GM19043 (cell line): ENCODE measurements around the gene DGKA.

ENCODE experiments used
- ATAC-seq: cut with Tn5 transposase; IDR thresholded peaks from one replicate; pipeline ENCODE4 v1.9.1; 2021; ENCODE audit warnings: low read depth; ENCODE audit not compliant: unreplicated experiment

Gene DGKA

GRCh38 chr12:55931317-55931779, 386 bp downstream of the DGKA start:
- no peak for ATAC-seq

- ATAC-seq, result no peak
These were observed 1.0 kb downstream of the DGKA start for GRCh38 chr12:55931780-55932550.

DNA sequence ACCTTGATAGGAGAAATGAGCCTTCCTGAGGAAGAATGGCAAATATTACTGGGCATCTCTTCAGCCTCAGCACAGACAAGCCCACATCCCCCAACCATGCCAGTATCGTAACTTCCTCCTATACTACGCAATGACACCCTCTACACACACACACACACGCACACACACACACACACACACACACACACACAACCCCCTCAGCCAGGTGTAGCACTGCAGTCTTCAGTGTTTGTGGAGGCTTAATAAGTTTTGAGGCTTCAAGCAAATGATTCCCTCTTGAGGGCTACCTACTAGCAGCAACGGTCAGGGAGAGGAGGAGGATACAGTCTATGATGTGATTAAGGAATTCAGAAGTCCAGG, 1.6 kb downstream of the DGKA start:
- ATAC-seq, result no peak

- no peak for ATAC-seq
These were observed 2.3 kb downstream of the DGKA start for GRCh38 chr12:55933169-55933798.

- ATAC-seq, result no peak
These were observed 3.1 kb downstream of the DGKA start for GRCh38 chr12:55933799-55934742.

DNA sequence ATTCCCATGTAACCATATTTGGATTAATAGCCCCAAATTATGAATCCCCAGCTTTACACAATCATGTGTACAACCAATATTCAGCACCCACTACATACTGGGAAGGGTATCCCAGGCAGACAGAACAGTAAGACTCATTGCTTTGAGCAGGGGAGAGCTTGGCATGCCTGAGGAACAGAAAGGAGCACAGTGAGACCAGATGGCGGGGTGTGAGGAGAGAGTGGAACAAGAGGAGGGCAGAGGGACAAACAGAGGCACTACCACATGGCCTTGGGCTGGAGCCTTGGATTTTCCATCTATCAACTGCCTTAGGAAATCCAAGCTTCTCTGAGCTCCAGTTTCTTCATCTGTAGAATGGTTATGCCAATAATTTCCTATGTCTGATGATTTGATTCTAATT, 3.8 kb downstream of the DGKA start:
- no peak for ATAC-seq

- ATAC-seq, result no peak
These were observed 4.8 kb downstream of the DGKA start for GRCh38 chr12:55935738-55936151.

GRCh38 chr12:55937981-55938380, 7.0 kb downstream of the DGKA start:
- no peak for ATAC-seq

DNA sequence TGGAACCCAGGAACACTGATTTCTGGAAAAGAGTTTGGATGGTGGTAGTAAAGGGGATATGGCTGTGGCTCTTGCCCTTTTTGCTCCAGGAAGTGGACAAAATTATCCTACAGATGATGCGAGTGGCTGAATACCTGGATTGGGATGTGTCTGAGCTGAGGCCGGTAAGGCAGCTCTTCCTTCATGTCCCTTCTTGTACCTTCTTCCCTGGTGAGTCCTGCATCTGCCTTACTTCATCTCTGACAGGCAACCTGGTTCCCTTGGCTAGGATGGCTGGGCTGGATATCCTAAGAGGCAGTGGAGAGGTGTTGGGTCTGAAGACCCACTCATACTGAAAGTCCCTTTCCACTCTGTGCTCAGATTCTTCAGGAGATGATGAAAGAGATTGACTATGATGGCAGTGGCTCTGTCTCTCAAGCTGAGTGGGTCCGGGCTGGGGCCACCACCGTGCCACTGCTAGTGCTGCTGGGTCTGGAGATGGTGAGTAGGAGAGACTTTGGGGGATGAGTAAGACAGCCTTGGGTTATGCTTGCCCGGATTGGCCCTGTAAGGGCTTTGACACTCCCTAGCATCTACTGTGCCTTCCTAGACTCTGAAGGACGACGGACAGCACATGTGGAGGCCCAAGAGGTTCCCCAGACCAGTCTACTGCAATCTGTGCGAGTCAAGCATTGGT, 8.0 kb downstream of the DGKA start:
- ATAC-seq, result no peak

GRCh38 chr12:55940065-55940732, 9.2 kb downstream of the DGKA start:
- ATAC-seq, result peak; percentile 96

DNA sequence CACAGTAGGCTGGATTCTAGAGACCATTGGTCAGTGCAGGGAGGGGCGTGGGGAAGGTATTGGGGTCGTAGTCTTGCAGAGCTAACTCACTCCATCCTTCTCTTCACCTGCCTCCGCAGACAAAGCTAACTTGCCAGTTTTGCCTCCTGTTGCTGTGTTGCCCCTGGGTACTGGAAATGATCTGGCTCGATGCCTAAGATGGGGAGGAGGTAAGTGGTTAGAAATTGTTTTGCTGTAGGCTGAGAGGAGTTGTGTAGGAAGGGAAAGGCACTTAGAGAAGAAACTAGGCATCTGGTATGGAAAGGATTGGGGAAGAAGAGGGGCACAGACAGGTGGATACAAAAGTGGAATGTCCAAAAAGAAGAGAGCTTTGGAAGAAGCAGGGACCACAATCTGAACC, 11.1 kb downstream of the DGKA start:
- no peak for ATAC-seq

- no peak for ATAC-seq
These were observed 11.7 kb downstream of the DGKA start for GRCh38 chr12:55942577-55943136.

DNA sequence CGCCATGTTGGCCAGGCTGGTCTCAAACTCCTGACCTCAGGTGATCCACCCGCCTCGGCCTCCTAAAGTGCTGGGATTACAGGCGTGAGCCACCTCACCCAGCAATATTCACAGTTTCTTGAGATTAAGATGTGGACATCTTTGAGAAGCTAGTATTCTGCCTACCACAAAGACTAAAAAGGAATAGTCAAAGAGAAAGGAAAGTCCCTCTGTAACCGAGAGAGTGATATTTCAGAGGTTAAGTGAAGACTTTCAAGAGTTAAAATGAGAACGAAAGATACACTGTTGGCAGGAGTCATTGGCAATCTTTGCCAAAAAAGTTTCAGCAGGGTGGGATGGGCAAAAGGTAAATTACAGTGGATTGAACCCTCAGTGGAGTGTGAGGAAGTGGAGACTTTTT, 15.6 kb downstream of the DGKA start:
- ATAC-seq, result no peak

- ATAC-seq, result no peak
These were observed 24.4 kb downstream of the DGKA start for GRCh38 chr12:55955344-55955743.

DNA sequence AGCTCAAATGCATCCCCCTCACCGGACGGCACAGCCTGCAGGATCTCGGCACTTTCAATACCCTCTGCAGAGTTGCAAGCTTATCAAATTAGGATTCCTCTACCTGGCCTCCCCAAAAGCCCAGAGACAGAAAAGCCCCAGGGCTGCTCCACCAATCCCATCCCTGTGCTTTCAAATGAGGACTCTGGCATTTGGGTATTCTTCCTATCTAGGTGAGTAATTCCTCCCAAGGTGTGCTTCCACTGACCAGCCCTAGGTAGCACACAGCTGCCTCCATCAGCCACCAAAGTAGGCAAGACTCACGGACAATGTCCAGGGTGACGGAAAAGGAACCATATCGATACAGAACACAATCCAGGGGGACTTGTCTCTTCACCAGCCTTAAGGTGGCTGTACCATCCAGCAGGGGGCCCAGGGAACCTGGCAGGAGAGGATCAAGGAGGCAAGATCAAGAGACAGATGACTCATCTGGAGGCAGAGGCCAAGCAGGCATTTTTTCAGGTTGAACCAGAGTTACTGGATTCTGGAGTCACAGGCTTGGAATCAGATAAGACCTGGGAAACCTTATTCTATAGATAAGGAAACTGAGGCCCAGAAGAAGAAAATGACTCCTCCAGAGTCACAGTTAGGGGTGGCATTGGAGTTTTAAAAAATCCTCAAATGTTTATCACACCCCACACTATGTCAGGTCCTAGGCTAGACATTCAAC, 25.0 kb downstream of the DGKA start:
- no peak for ATAC-seq

- no peak for ATAC-seq
These were observed 26.3 kb downstream of the DGKA start for GRCh38 chr12:55957106-55957859.

GRCh38 chr12:55963760-55964159, 32.8 kb downstream of the DGKA start:
- no peak for ATAC-seq

DNA sequence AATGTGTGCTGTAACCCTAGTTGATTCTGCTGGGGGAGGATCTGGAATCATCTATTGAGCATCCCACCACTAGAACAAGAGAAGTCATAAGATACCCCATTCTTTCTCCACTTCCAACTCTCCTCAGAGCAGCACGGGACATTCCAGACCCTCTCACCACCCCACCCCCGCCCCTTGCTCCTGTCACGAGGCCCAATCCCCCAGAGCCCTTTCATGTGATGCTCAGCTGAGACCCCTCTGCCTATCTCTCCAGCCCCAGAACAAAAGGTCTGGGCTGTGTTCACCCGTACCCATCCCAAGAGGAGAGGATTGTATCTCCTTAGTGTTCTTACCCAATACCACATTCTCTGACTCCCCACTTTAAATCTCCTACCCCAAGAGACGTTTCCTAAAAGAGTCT, 34.3 kb downstream of the DGKA start:
- ATAC-seq, result no peak
